Middle frontal gyrus (tissue), 1 donor: ENCODE measurements around the gene ZNF750.

Experiments
- DNase-seq: peaks from one replicate; pipeline ENCODE4 v3.0.0-alpha.2; 2015; ENCODE audit warnings: low spot score; ENCODE audit errors: extremely low spot score

ZNF750 gene

GRCh38 chr17:82859431-82860403, 19.9 kb upstream of the ZNF750 start:
- DNase-seq, result no peak

GRCh38 chr17:82858376-82859126, 18.7 kb upstream of the ZNF750 start:
- no peak for DNase-seq

GRCh38 chr17:82856361-82856760, 16.5 kb upstream of the ZNF750 start:
- DNase-seq, result no peak

GRCh38 chr17:82854226-82854625, 14.4 kb upstream of the ZNF750 start:
- no peak for DNase-seq

GRCh38 chr17:82851381-82851780, 11.6 kb upstream of the ZNF750 start:
- DNase-seq, result no peak

- no peak for DNase-seq
These were observed 9.5 kb upstream of the ZNF750 start for GRCh38 chr17:82849076-82849945.

GRCh38 chr17:82848022-82848592, 8.3 kb upstream of the ZNF750 start:
- DNase-seq, result no peak

GRCh38 chr17:82846061-82846691, 6.4 kb upstream of the ZNF750 start:
- DNase-seq, result no peak

GRCh38 chr17:82845163-82845807, 5.5 kb upstream of the ZNF750 start:
- no peak for DNase-seq

- DNase-seq, result no peak
These were observed 5.0 kb upstream of the ZNF750 start for GRCh38 chr17:82844796-82845162.

GRCh38 chr17:82843904-82844680, 4.3 kb upstream of the ZNF750 start:
- no peak for DNase-seq

- no peak for DNase-seq
These were observed 2.2 kb upstream of the ZNF750 start for GRCh38 chr17:82841921-82842596.

GRCh38 chr17:82840431-82840831, 609 bp upstream of the ZNF750 start:
- DNase-seq, result no peak

- no peak for DNase-seq
These were observed 1.3 kb downstream of the ZNF750 start for GRCh38 chr17:82838386-82839063.

- DNase-seq, result no peak
These were observed 2.1 kb downstream of the ZNF750 start for GRCh38 chr17:82837586-82838320.

- DNase-seq, result no peak
These were observed 2.9 kb downstream of the ZNF750 start for GRCh38 chr17:82836823-82837357.
